Measurements from ENCODE around the gene EMILIN2.

EMILIN2 gene

GRCh38 chr18:2879889-2880288 is 33.1 kb downstream of the EMILIN2 start:
- DNase-seq: no peak

GRCh38 chr18:2880473-2880872 is 33.7 kb downstream of the EMILIN2 start:
- DNase-seq: no peak

GRCh38 chr18:2881088-2881839 is 34.5 kb downstream of the EMILIN2 start:
- DNase-seq: no peak

- DNase-seq: no peak
These were observed 35.0 kb downstream of the EMILIN2 start for GRCh38 chr18:2881840-2882195.

- DNase-seq: no peak
These were observed 35.4 kb downstream of the EMILIN2 start for GRCh38 chr18:2882201-2882600.

- DNase-seq: no peak
These were observed 36.4 kb downstream of the EMILIN2 start for GRCh38 chr18:2883076-2883735.

- DNase-seq: no peak
These were observed 38.0 kb downstream of the EMILIN2 start for GRCh38 chr18:2884706-2885285.

GRCh38 chr18:2887470-2887869 is 40.7 kb downstream of the EMILIN2 start:
- no peak for DNase-seq

- DNase-seq: no peak
These were observed 43.0 kb downstream of the EMILIN2 start for GRCh38 chr18:2889761-2890192.

GRCh38 chr18:2890606-2891005 is 43.8 kb downstream of the EMILIN2 start:
- no peak for DNase-seq

GRCh38 chr18:2891526-2892431 is 45.0 kb downstream of the EMILIN2 start:
- DNase-seq: no peak

GRCh38 chr18:2893056-2893455 is 46.2 kb downstream of the EMILIN2 start:
- DNase-seq: no peak

GRCh38 chr18:2893676-2894075 is 46.9 kb downstream of the EMILIN2 start:
- no peak for DNase-seq

- DNase-seq: no peak
These were observed 47.5 kb downstream of the EMILIN2 start for GRCh38 chr18:2894131-2894840.

GRCh38 chr18:2894841-2895370 is 48.1 kb downstream of the EMILIN2 start:
- DNase-seq: no peak

GRCh38 chr18:2895391-2895790 is 48.6 kb downstream of the EMILIN2 start:
- DNase-seq: no peak

- no peak for DNase-seq
These were observed 50.2 kb downstream of the EMILIN2 start for GRCh38 chr18:2896990-2897389.

- no peak for DNase-seq
These were observed 50.8 kb downstream of the EMILIN2 start for GRCh38 chr18:2897448-2898185.

GRCh38 chr18:2898186-2898640 is 51.4 kb downstream of the EMILIN2 start:
- no peak for DNase-seq

GRCh38 chr18:2900684-2901422 is 54.0 kb downstream of the EMILIN2 start:
- no peak for DNase-seq
